Progenitor cell of endocrine pancreas (in vitro differentiated cells): ENCODE data around the gene BARHL2. TPM values are rescaled to one million over a fixed set of nuclear protein-coding genes. Genes with fewer than 3 reads are reported as not detected.

Source experiments
- DNase-seq: peaks from one replicate; pipeline ENCODE4 v3.0.0; 2021; ENCODE audit warnings: low spot score; ENCODE audit not compliant: unreplicated experiment
- H3K27ac Mint-ChIP-seq: 2 replicates; pipeline ENCODE4 v1.8.0; 2021; ENCODE audit warnings: mild to moderate bottlenecking, moderate library complexity, mixed read lengths
- H3K27me3 Mint-ChIP-seq: 2 replicates; pipeline ENCODE4 v1.8.0; 2021; ENCODE audit warnings: mixed read lengths
- H3K36me3 Mint-ChIP-seq: 2 replicates; pipeline ENCODE4 v1.8.0; 2022; ENCODE audit warnings: mixed read lengths; ENCODE audit not compliant: insufficient read depth
- H3K4me1 Mint-ChIP-seq: 2 replicates; pipeline ENCODE4 v1.8.0; 2021; ENCODE audit warnings: low read depth, mixed read lengths
- H3K4me3 Mint-ChIP-seq: 2 replicates; pipeline ENCODE4 v1.8.0; 2021; ENCODE audit warnings: low read depth, mild to moderate bottlenecking, moderate library complexity, mixed read lengths
- H3K9me3 Mint-ChIP-seq: 2 replicates; pipeline ENCODE4 v1.8.0; 2021; ENCODE audit warnings: low read depth, mixed read lengths
- CTCF ChIP-seq: fragments of 200-600 bp; sonication (generic); IDR thresholded peaks from one replicate; pipeline ENCODE4 v1.5.0; 2021; ENCODE audit warnings: antibody characterized with exemption, mild to moderate bottlenecking; ENCODE audit not compliant: unreplicated experiment
- total RNA-seq: library from RNA; stranded (reverse); gene quantifications from 2 replicates; pipeline ENCODE4 v1.2.1, GENCODE V29; 2021

Gene BARHL2
- total RNA-seq, 1 donor from 2014 or later, result not detected

DNA sequence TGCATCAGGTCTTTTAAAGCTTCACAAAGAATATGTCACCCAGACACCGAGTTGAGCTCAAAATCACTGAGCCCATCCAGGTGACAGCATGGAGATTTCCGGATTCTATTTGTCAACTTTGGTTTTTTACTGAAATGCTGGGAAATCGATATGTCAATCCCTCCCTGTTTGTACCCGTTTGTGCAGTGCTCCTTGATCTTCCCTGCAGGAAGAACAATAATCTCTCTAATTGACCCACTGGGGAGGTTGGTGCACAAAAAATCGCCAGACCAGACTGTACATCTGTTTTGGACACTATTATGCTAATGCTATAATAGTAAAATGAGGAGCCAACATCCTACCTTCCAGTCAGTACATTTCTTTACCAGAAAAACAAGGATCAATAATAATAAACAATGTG, 1.8 kb downstream of the BARHL2 start:
- Mint-ChIP-seq H3K27ac (no peak overlapping the region), H3K36me3 (no peaks in the 10 kb centered on the region), H3K4me3 (no peak overlapping the region), H3K4me1 (peaks cover 11% of the 10 kb centered on the region), H3K27me3 (peaks cover 92% of the 10 kb centered on the region), H3K9me3 (no peaks in the 10 kb centered on the region)
- no peak for DNase-seq
- no peak for TF ChIP-seq CTCF

DNA sequence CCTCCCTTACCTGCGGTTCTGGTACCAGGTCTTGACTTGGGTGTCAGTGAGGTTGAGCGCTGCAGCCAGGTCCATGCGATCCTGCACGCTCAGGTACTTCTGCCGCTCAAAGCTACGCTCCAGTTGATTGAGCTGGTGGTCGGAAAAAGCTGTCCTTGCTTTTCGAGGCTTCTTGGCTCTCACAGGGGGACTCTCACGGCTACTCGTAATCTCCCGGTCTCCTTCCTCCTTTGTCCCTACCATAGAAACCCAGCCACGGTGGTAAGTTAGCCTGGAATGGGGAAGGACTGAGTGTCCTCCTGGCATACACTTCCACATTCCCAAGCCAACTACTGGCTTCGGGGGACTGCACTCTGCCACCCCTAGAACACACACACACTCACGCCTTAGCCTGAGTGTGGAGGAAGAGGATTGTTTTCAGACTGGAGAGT, 2.6 kb downstream of the BARHL2 start:
- Mint-ChIP-seq H3K36me3 (no peaks in the 10 kb centered on the region), H3K27ac (no peak overlapping the region), H3K9me3 (no peaks in the 10 kb centered on the region), H3K4me3 (no peak overlapping the region), H3K4me1 (peaks cover 11% of the 10 kb centered on the region), H3K27me3 (peaks cover 94% of the 10 kb centered on the region)
- TF ChIP-seq CTCF, result no peak
- no peak for DNase-seq

- Mint-ChIP-seq H3K36me3 (no peaks in the 10 kb centered on the region), H3K4me3 (no peak overlapping the region), H3K4me1 (peaks cover 10% of the 10 kb centered on the region), H3K27me3 (peaks cover 94% of the 10 kb centered on the region), H3K27ac (no peak overlapping the region), H3K9me3 (no peaks in the 10 kb centered on the region)
- no peak for TF ChIP-seq CTCF
- DNase-seq, result no peak
Observed at GRCh38 chr1:90713741-90714509, 3.2 kb downstream of the BARHL2 start.

DNA sequence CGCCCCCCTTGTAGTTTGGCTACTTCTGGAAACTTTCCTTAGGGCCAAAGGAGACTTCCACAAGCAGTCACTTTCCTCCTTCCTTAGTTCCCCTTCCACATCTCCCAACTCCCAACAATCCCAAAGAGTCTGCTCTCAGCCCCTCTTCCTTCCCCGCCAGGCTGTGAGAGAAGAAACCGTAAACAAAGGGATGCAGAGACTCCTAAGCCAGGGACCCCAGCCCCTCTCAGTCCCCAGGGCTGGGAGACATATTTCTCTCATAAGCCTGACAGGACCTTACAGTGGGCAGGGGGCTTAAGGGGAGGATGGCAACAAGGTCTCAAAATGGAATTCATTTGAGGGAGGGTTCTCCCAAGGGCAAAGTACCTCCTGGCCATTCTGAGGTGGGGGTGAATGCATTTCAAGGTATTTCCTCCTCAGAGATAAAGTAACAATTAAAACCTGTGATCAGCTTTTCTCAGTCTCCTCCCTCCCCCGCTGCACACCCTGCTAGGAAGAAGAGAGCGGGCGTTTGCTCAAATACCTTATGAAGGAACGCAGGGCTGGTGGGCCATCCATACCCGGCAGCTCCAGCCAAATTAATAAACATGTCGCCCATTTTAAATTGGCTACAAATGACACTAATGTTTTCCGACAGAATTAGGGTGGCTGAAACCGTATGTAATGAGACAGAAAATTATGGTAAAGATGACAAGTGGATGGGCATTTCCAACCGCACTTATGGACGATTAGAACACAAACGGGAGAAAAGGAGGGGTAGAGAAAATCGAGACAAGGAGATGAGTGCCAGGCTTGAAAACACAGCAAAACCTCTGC, 4.0 kb downstream of the BARHL2 start:
- peaks cover 95% of the 10 kb centered on the region for H3K27me3 Mint-ChIP-seq
- no peaks in the 10 kb centered on the region for H3K9me3 Mint-ChIP-seq
- no peak overlapping the region for H3K4me3 Mint-ChIP-seq
- no peak for DNase-seq
- TF ChIP-seq CTCF, result no peak
- no peak overlapping the region for H3K27ac Mint-ChIP-seq
- H3K4me1 Mint-ChIP-seq, result peaks cover 8% of the 10 kb centered on the region
- no peaks in the 10 kb centered on the region for H3K36me3 Mint-ChIP-seq

GRCh38 chr1:90712153-90712856, 4.8 kb downstream of the BARHL2 start:
- peaks cover 100% of the 10 kb centered on the region for H3K27me3 Mint-ChIP-seq
- no peaks in the 10 kb centered on the region for H3K9me3 Mint-ChIP-seq
- no peak overlapping the region for H3K27ac Mint-ChIP-seq
- H3K36me3 Mint-ChIP-seq, result no peaks in the 10 kb centered on the region
- DNase-seq, result no peak
- no peak for TF ChIP-seq CTCF
- peaks cover 8% of the 10 kb centered on the region for H3K4me1 Mint-ChIP-seq
- H3K4me3 Mint-ChIP-seq, result no peak overlapping the region
